HCT116 (cell line): ENCODE data around the gene THSD4. TPM values are rescaled to one million over a fixed set of nuclear protein-coding genes. Genes with fewer than 3 reads are reported as not detected.
A peak's percentile ranks its signal among the peaks of the same experiment; 100 is the strongest.

Source experiments
- ATAC-seq: fragments of 200-7000 bp; cut with Tn5 transposase; 2 replicates; pipeline ENCODE4 v1.9.1; 2020; ENCODE audit warnings: mild to moderate bottlenecking, moderate library complexity
- BruUV-seq: library from RNA; stranded (reverse); fragments of 400-500 nt; replicated peaks from 2 replicates; lab custom pipeline; 2021; lab: Mats Ljungman, UMichigan
- CTCF ChIA-PET: fragments of 300-600 bp; sonication (Branson Sonifier 250); formaldehyde crosslinking; loops from one replicate; lab custom pipeline; 2021; ENCODE audit warnings: antibody characterized with exemption; lab: Charles Lee
- POLR2A ChIA-PET: fragments of 300-600, 350-600 bp; sonication (Branson Sonifier 250); formaldehyde crosslinking; loops from one replicate; lab custom pipeline; 2021; ENCODE audit warnings: antibody characterized with exemption; lab: Charles Lee
- RAD21 ChIA-PET, 2 experiments: fragments of 300-600 bp; sonication (Branson Sonifier 250); formaldehyde crosslinking; loops; one replicate each; lab custom pipeline; 2023; ENCODE audit warnings: low total read pairs in 2 of 2; ENCODE audit not compliant: uncharacterized antibody in 2 of 2, unreplicated experiment in 2 of 2, low non-redundant PET in 1 of 2; lab: Charles Lee
- DNase-seq: peaks from one replicate; pipeline ENCODE4 v3.0.0-alpha.2; 2010; ENCODE audit warnings: low read depth, low spot score
- H2AFZ ChIP-seq: fragments of 200-600 bp; shearing (Covaris generic), sonication (generic); 2 replicates; pipeline ENCODE4 v1.6.1; 2017; ENCODE audit warnings: low read depth, mixed run types, mixed read lengths, antibody characterized with exemption, low read length; ENCODE audit not compliant: poor library complexity, severe bottlenecking
- H3K27ac ChIP-seq: 2 replicates; pipeline ENCODE4 v1.5.1; 2012; ENCODE audit warnings: low read depth, low read length
- H3K27me3 ChIP-seq: fragments of 200-600 bp; sonication (generic); 2 replicates; pipeline ENCODE4 v1.6.1; 2016; ENCODE audit warnings: mixed run types, low read length, mixed read lengths; ENCODE audit not compliant: insufficient read depth
- H3K36me3 ChIP-seq, 2 experiments: fragments of 200-500 bp in 1 of 2; fragments of 200-600 bp in 1 of 2; sonication (Bioruptor generic) in 1 of 2; sonication (generic) in 1 of 2; 2 replicates each; pipeline versions ENCODE4 v1.5.1 to v1.6.1; 2014 to 2016; ENCODE audit warnings: low read length in 2 of 2, inconsistent platforms in 1 of 2, mixed read lengths in 1 of 2, mixed run types in 1 of 2; ENCODE audit not compliant: insufficient read depth in 2 of 2, control insufficient read depth in 1 of 2
- H3K4me1 ChIP-seq, 2 experiments: fragments of 200-600 bp in 1 of 2; sonication (generic) in 1 of 2; 2 replicates each; pipeline versions ENCODE4 v1.5.1 to v1.6.1; 2012 to 2017; ENCODE audit warnings: low read length in 2 of 2, inconsistent platforms in 1 of 2, mild to moderate bottlenecking in 1 of 2, mixed read lengths in 1 of 2, mixed run types in 1 of 2, moderate library complexity in 1 of 2; ENCODE audit not compliant: insufficient read depth in 2 of 2, control insufficient read depth in 1 of 2
- H3K4me2 ChIP-seq: fragments of 200-600 bp; sonication (generic); 2 replicates; pipeline ENCODE4 v1.6.1; 2017; ENCODE audit warnings: mixed run types, low read length, mixed read lengths
- H3K4me3 ChIP-seq, 2 experiments: fragments of 200-600 bp in 1 of 2; sonication (generic) in 1 of 2; replicated peaks in 1 of 2; 2 replicates each; pipeline ENCODE4 v1.5.1; 2011 to 2016; ENCODE audit warnings: low read length in 2 of 2, control low read depth in 1 of 2, low read depth in 1 of 2, mild to moderate bottlenecking in 1 of 2, mixed read lengths in 1 of 2, mixed run types in 1 of 2
- H3K79me2 ChIP-seq: fragments of 200-600 bp; sonication (generic); 2 replicates; pipeline ENCODE4 v1.6.1; 2017; ENCODE audit warnings: mild to moderate bottlenecking, mixed run types, low read length, moderate library complexity, mixed read lengths; ENCODE audit not compliant: insufficient read depth
- H3K9ac ChIP-seq: fragments of 200-600 bp; sonication (generic); 2 replicates; pipeline ENCODE4 v1.6.1; 2016; ENCODE audit warnings: low read length, mixed read lengths
- H3K9me2 ChIP-seq: fragments of 200-600 bp; sonication (generic), shearing (Covaris generic); 2 replicates; pipeline ENCODE4 v1.6.1; 2017; ENCODE audit warnings: mixed run types, mild to moderate bottlenecking, moderate library complexity; ENCODE audit not compliant: insufficient read depth
- H3K9me3 ChIP-seq, 2 experiments: fragments of 200-500 bp in 1 of 2; fragments of 200-600 bp in 1 of 2; sonication (Bioruptor generic) in 1 of 2; sonication (generic) in 1 of 2; 2 replicates each; pipeline ENCODE4 v1.6.1; 2014 to 2017; ENCODE audit warnings: low read length in 2 of 2, mixed read lengths in 2 of 2, inconsistent platforms in 1 of 2, low read depth in 1 of 2, mild to moderate bottlenecking in 1 of 2, mixed run types in 1 of 2, moderate library complexity in 1 of 2; ENCODE audit not compliant: control insufficient read depth in 1 of 2, insufficient read depth in 1 of 2
- H4K20me1 ChIP-seq: fragments of 200-600 bp; sonication (generic), shearing (Covaris generic); 2 replicates; pipeline ENCODE4 v1.6.1; 2017; ENCODE audit warnings: mixed run types, mild to moderate bottlenecking, moderate library complexity; ENCODE audit not compliant: insufficient read depth
- ATF3 ChIP-seq: IDR thresholded peaks from 2 replicates; pipeline ENCODE4 v1.6.1; 2012
- CEBPB ChIP-seq: IDR thresholded peaks from 2 replicates; pipeline ENCODE4 v1.6.1; 2012; ENCODE audit warnings: low read depth
- FOSL1 ChIP-seq: IDR thresholded peaks from 2 replicates; pipeline ENCODE4 v1.6.1; 2012; ENCODE audit warnings: low read depth
- MAX ChIP-seq: IDR thresholded peaks from 2 replicates; pipeline ENCODE4 v1.6.1; 2012
- POLR2AphosphoS5 ChIP-seq: IDR thresholded peaks from 2 replicates; pipeline ENCODE4 v1.6.1; 2011; ENCODE audit warnings: mild to moderate bottlenecking, low read depth, low read length, moderate library complexity
- REST ChIP-seq: IDR thresholded peaks from 2 replicates; pipeline ENCODE4 v1.6.1; 2012; ENCODE audit warnings: low read depth
- SP1 ChIP-seq: IDR thresholded peaks from 2 replicates; pipeline ENCODE4 v1.6.1; 2012; ENCODE audit warnings: low read depth
- SRF ChIP-seq: IDR thresholded peaks from 2 replicates; pipeline ENCODE4 v1.6.1; 2012; ENCODE audit warnings: low read depth
- TCF7L2 ChIP-seq: IDR thresholded peaks from 2 replicates; pipeline ENCODE4 v1.7.0; 2011; ENCODE audit warnings: borderline replicate concordance, inconsistent platforms; ENCODE audit not compliant: insufficient read depth, insufficient read length; ENCODE audit errors: extremely low read depth
- YY1 ChIP-seq: IDR thresholded peaks from 2 replicates; pipeline ENCODE4 v1.6.1; 2011; ENCODE audit warnings: low read length, low read depth, moderate library complexity, mild to moderate bottlenecking; ENCODE audit not compliant: insufficient replicate concordance; ENCODE audit errors: extremely low read depth
- ZFX ChIP-seq: fragments of 450-650 bp; IDR thresholded peaks from 2 replicates; pipeline ENCODE4 v1.6.1; 2017
- ZNF274 ChIP-seq: fragments of 200-500 bp; sonication (Bioruptor generic); IDR thresholded peaks from 2 replicates; pipeline ENCODE4 v1.6.1; 2014; ENCODE audit warnings: mild to moderate bottlenecking, low read depth, low read length, inconsistent platforms
- intact Hi-C: fragments of 100-400 bp; cut with micrococcal nuclease; formaldehyde crosslinking; loops from 2 replicates; pipeline ENCODE4 v1.10.0; 2022
- total RNA-seq: library from RNA; stranded (reverse); gene quantifications from one replicate; pipeline ENCODE4 v1.2.1, GENCODE V29; 2021; ENCODE audit not compliant: unreplicated experiment
- TF ChIP-seq, protein P1 (sequence below): IDR thresholded peaks from 2 replicates; pipeline ENCODE4 v1.6.1; 2011; ENCODE audit warnings: mild to moderate bottlenecking, low read length, moderate library complexity; ENCODE audit not compliant: insufficient replicate concordance; ENCODE audit errors: extremely low read depth

The THSD4 gene
- total RNA-seq, 1 experiment from 2014 or later, result 30.5 TPM

DNA sequence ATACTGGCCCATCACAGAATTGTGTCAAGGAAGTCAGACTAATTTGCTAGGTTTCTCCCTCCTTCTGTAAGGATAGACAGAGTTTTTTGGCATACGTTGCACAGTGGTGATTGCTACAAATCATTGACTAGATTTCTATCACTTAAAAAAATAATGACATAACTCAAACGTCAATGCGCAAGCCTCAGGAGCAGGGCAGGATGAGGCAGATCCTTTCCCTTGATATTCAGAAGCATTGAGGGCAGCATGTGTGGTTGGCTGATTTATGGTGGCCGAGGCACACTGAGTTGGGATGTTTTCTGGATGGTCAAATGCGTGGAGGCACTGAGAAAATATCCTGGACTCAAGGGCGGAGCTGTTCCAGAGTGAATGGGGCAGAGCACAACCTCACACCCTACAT, 14.4 kb downstream of the THSD4 start:
- ChIA-PET CTCF (no interaction called here), RAD21 (no interaction called here), POLR2A (no interaction called here)
- Histone ChIP-seq H3K9me3 (no peaks in the 10 kb centered on the region), H3K79me2 (no peaks in the 10 kb centered on the region), H3K36me3 (no peaks in the 10 kb centered on the region), H3K27ac (no peak overlapping the region), H3K4me1 (peaks cover 0 to 17% of the 10 kb centered on the region in 2 experiments; a peak in 1 of 4 replicates), H3K9me2 (no peaks in the 10 kb centered on the region), H2AFZ (no peak overlapping the region), H3K27me3 (no peaks in the 10 kb centered on the region), H3K4me2 (no peak overlapping the region), H3K4me3 (no peak overlapping the region), H3K9ac (no peak overlapping the region), H4K20me1 (no peaks in the 10 kb centered on the region)
- intact Hi-C loops, result no loop called here
- no TSS peak for BruUV-seq
- DNase-seq, result no peak
- no peak for ATAC-seq
- TF ChIP-seq POLR2AphosphoS5, result no peak
- no peak for TF ChIP-seq YY1
- no peak for TF ChIP-seq ZFX
- TF ChIP-seq CEBPB, result no peak

- POLR2A ChIA-PET, result no interaction called here
- RAD21 ChIA-PET, result no interaction called here
- Histone ChIP-seq H3K4me2 (peak overlapping the region; percentile 20; the same call in 1 of the 2 replicates), H3K9ac (no peak overlapping the region), H4K20me1 (no peaks in the 10 kb centered on the region), H3K36me3 (no peaks in the 10 kb centered on the region), H3K4me3 (no peak overlapping the region), H3K9me2 (no peaks in the 10 kb centered on the region), H3K27ac (no peak overlapping the region), H3K9me3 (no peaks in the 10 kb centered on the region), H3K4me1 (peaks cover 13 to 30% of the 10 kb centered on the region in 2 experiments), H2AFZ (no peak overlapping the region), H3K79me2 (no peaks in the 10 kb centered on the region), H3K27me3 (no peaks in the 10 kb centered on the region)
- DNase-seq, result no peak
- BruUV-seq, result no TSS peak
- CTCF ChIA-PET, result interaction anchor here (1.3 kb wide), 1 partner anchor 16 kb away, joined by 3 read pairs; the partner anchor contains the start of gene THSD4
- intact Hi-C loops, result no loop called here
- ATAC-seq, result no peak
- no peak for TF ChIP-seq FOSL1
- TF ChIP-seq TCF7L2, result no peak
- no peak for TF ChIP-seq ZNF274
- no peak for TF ChIP-seq CEBPB
- no peak for TF ChIP-seq YY1
- no peak for TF ChIP-seq REST
- TF ChIP-seq, protein P1, sequence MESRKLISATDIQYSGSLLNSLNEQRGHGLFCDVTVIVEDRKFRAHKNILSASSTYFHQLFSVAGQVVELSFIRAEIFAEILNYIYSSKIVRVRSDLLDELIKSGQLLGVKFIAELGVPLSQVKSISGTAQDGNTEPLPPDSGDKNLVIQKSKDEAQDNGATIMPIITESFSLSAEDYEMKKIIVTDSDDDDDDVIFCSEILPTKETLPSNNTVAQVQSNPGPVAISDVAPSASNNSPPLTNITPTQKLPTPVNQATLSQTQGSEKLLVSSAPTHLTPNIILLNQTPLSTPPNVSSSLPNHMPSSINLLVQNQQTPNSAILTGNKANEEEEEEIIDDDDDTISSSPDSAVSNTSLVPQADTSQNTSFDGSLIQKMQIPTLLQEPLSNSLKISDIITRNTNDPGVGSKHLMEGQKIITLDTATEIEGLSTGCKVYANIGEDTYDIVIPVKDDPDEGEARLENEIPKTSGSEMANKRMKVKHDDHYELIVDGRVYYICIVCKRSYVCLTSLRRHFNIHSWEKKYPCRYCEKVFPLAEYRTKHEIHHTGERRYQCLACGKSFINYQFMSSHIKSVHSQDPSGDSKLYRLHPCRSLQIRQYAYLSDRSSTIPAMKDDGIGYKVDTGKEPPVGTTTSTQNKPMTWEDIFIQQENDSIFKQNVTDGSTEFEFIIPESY, result no peak
- no peak for TF ChIP-seq POLR2AphosphoS5
- TF ChIP-seq MAX, result no peak
- TF ChIP-seq ATF3, result no peak
- no peak for TF ChIP-seq SRF
- no peak for TF ChIP-seq SP1
Measured at GRCh38 chr15:71131601-71132362, 16.5 kb downstream of the THSD4 start.
